Activated T-cell treated with anti-CD3 and anti-CD28 coated beads, Interleukin-2, amount 50 U/mL, for 24 hours (primary cell): ENCODE results near the gene MMP2.

Source experiments
- DNase-seq: peaks from one replicate; pipeline ENCODE4 v3.0.0-alpha.2; 2020
- H3K27ac Mint-ChIP-seq: 2 replicates; pipeline ENCODE4 v1.8.0; 2020; ENCODE audit warnings: mild to moderate bottlenecking, mixed read lengths
- H3K27me3 Mint-ChIP-seq: 2 replicates; pipeline ENCODE4 v1.8.0; 2020; ENCODE audit warnings: mixed read lengths
- H3K36me3 Mint-ChIP-seq: 2 replicates; pipeline ENCODE4 v1.8.0; 2020; ENCODE audit warnings: low read depth, mixed read lengths
- H3K4me1 Mint-ChIP-seq: 2 replicates; pipeline ENCODE4 v1.8.0; 2020; ENCODE audit warnings: low read depth, mixed read lengths
- H3K4me3 Mint-ChIP-seq: 2 replicates; pipeline ENCODE4 v1.8.0; 2020; ENCODE audit warnings: mild to moderate bottlenecking, moderate library complexity, mixed read lengths
- H3K9me3 Mint-ChIP-seq: 2 replicates; pipeline ENCODE4 v1.8.0; 2020; ENCODE audit warnings: mixed read lengths

The MMP2 gene

DNA sequence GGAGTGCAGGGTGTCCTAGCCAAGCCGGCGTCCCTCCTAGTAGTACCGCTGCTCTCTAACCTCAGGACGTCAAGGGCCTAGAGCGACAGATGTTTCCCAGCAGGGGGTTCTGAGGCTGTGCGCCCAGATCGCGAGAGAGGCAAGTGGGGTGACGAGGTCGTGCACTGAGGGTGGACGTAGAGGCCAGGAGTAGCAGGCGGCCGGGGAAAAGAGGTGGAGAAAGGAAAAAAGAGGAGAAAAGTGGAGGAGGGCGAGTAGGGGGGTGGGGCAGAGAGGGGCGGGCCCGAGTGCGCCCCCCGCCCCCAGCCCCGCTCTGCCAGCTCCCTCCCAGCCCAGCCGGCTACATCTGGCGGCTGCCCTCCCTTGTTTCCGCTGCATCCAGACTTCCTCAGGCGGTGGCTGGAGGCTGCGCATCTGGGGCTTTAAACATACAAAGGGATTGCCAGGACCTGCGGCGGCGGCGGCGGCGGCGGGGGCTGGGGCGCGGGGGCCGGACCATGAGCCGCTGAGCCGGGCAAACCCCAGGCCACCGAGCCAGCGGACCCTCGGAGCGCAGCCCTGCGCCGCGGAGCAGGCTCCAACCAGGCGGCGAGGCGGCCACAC, at the start of gene MMP2:
Gene MMP2 (plus strand): TSS at position 372 of the 603 bp plus-strand sequence. CDS start 282 bp downstream, outside the sequence.
- Mint-ChIP-seq H3K4me1 (no peaks in the 10 kb centered on the region), H3K4me3 (no peak within 1 kb of the TSS), H3K27me3 (peaks cover 57% of the 10 kb centered on the region), H3K27ac (no peak within 1 kb of the TSS), H3K9me3 (no peaks in the 10 kb centered on the region), H3K36me3 (no peaks in the 10 kb centered on the region)
- no peak for DNase-seq

DNA sequence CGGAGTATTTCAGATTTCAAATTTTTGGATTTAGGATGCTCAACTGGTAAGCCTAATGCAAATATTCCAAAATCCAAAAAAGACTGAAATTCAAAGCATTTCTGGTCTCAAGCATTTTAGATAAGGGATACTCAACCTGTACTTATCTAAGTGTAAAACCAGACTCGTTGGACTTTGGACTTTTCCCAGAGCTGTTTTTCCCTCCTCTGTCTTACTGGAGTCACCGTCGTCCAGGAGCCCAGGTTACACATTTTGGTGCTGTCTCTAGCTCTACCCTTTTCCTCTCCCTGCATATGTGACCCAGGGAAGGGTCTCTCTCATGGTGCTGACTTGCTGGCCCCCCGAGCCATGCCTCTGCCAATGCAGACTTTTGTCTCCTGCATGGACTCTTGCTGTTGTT, 46.0 kb upstream of the MMP2 start:
- H3K4me3 Mint-ChIP-seq, result no peak overlapping the region
- H3K27me3 Mint-ChIP-seq, result peaks cover 25% of the 10 kb centered on the region
- DNase-seq, result no peak
- H3K4me1 Mint-ChIP-seq, result peaks cover 2% of the 10 kb centered on the region
- H3K27ac Mint-ChIP-seq, result no peak overlapping the region
- no peaks in the 10 kb centered on the region for H3K9me3 Mint-ChIP-seq
- H3K36me3 Mint-ChIP-seq, result no peaks in the 10 kb centered on the region

DNA sequence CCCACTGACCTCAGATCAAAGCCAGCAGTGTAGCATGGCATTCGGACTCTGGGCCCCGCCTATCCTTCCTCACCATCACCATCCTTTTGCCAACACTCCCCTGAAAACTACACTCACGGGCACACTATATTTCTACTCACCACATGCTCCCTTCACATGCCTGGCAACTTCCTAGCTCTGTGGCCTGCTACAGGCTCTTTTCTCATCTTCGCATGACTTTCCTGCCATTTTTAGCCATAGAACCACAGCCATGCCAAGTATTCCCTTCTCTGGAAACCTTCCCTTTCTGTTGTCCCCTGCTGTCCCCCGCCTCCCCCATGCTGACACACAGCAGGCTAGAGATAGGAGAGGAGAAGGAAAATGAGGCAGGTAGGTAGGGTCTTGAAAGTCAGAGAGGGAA, 45.5 kb upstream of the MMP2 start:
- no peaks in the 10 kb centered on the region for H3K36me3 Mint-ChIP-seq
- H3K27ac Mint-ChIP-seq, result no peak overlapping the region
- no peaks in the 10 kb centered on the region for H3K9me3 Mint-ChIP-seq
- DNase-seq, result no peak
- H3K27me3 Mint-ChIP-seq, result peaks cover 25% of the 10 kb centered on the region
- H3K4me3 Mint-ChIP-seq, result no peak overlapping the region
- H3K4me1 Mint-ChIP-seq, result peaks cover 2% of the 10 kb centered on the region

DNA sequence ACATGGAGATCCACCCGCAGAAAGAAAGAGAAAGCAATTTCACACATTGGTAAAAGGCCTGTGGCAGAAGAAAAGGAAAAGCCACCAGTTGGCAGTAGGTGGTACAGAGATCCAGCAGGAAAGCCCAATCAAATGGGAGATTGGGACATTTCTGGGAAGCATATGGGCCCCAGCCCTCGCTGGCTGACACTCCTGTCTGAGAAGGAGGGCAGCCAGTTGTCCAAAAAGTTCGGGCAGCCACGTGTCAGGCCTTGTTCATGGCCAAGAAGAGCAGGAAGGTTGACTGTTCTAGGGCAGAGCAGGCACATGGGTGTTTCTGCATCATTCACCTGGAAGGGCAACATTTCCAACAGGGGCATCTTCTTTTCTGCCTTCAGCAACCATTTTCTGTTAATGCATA, 45.0 kb upstream of the MMP2 start:
- H3K27ac Mint-ChIP-seq, result no peak overlapping the region
- H3K9me3 Mint-ChIP-seq, result no peaks in the 10 kb centered on the region
- peaks cover 25% of the 10 kb centered on the region for H3K27me3 Mint-ChIP-seq
- peaks cover 2% of the 10 kb centered on the region for H3K4me1 Mint-ChIP-seq
- no peak overlapping the region for H3K4me3 Mint-ChIP-seq
- DNase-seq, result no peak
- no peaks in the 10 kb centered on the region for H3K36me3 Mint-ChIP-seq

DNA sequence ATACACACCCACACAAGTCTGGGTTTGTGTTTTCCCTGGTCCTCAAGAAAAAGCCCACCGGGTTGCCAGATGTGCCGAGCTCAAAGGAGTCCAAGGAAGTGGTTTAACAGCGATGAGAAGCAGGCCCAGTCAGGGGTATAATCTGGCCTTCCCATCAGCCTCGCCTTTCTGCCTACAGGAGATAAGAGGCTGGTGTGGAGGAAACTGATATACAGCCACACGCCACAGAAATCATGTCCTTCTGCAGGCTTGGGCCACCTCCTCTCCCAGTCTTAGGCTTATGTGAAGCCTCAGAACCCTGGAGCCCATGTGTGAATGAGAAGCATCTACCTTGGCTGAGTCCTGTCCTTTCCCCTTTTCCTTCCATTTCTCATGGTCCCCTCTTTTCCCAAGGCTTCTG, 43.6 kb upstream of the MMP2 start:
- Mint-ChIP-seq H3K27ac (no peak overlapping the region), H3K36me3 (no peaks in the 10 kb centered on the region), H3K9me3 (no peaks in the 10 kb centered on the region), H3K27me3 (peaks cover 25% of the 10 kb centered on the region), H3K4me1 (peaks cover 2% of the 10 kb centered on the region), H3K4me3 (no peak overlapping the region)
- no peak for DNase-seq

DNA sequence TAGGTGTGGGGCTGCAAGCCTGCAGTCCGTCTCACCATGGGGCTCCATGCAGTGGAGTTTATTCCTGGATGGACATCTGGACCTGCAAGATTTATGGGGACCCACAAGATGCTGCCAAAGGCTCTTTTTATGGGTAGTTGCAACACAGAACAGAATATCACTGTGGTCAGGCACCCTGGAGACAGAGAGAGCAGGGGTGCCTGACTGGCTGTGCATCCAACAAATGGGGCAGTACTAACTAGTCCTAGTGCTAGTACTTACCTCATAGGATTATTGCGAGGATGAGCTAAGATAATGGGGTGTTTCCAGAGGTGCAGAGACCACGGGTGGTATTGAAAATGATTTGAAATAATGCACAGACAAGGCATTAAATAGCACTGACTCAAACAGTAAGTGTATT, 42.4 kb upstream of the MMP2 start:
- no peaks in the 10 kb centered on the region for H3K9me3 Mint-ChIP-seq
- no peaks in the 10 kb centered on the region for H3K36me3 Mint-ChIP-seq
- H3K4me3 Mint-ChIP-seq, result no peak overlapping the region
- DNase-seq, result no peak
- peaks cover 2% of the 10 kb centered on the region for H3K4me1 Mint-ChIP-seq
- H3K27me3 Mint-ChIP-seq, result peaks cover 25% of the 10 kb centered on the region
- H3K27ac Mint-ChIP-seq, result no peak overlapping the region

DNA sequence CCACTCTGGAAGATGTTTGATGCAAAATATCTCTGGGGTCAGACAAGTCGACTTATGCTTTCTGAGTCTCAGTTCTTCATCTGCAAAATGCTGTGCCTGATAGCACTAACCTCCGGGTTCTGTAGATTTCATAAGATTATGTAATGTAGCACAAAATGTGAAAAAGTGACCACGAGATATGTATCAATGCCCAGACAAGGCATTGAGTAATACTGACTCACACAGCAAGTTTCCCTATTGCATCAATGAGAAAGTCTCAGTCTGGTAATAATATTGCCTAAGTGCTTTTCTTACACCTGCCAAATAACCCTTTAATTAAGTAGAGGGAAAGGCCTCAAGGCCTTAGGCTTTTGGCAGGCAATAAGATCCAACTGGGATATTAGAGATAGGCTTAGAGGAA, 41.4 kb upstream of the MMP2 start:
- no peak overlapping the region for H3K27ac Mint-ChIP-seq
- no peaks in the 10 kb centered on the region for H3K36me3 Mint-ChIP-seq
- peaks cover 2% of the 10 kb centered on the region for H3K4me1 Mint-ChIP-seq
- H3K27me3 Mint-ChIP-seq, result peaks cover 25% of the 10 kb centered on the region
- H3K4me3 Mint-ChIP-seq, result no peak overlapping the region
- no peak for DNase-seq
- no peaks in the 10 kb centered on the region for H3K9me3 Mint-ChIP-seq

DNA sequence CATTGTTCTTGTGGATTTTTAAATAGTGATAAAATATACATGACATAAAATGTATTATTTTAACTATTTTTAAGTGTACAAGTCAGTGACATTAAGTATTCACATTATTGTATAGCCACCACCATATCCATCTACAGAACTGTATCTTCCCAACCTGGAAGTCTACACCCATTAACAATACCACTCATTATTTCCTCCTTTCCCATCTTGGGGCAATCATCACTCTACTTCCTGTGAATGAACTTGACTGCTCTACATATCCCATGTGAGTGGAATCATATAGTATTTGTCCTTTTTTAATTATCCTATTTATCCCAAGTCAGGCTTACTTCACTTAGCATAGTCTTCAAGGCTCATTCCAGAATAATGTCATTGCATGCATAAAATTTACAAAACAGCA, 40.7 kb upstream of the MMP2 start:
- Mint-ChIP-seq H3K36me3 (no peaks in the 10 kb centered on the region), H3K27me3 (peaks cover 26% of the 10 kb centered on the region), H3K4me3 (no peak overlapping the region), H3K4me1 (peaks cover 2% of the 10 kb centered on the region), H3K9me3 (no peaks in the 10 kb centered on the region), H3K27ac (no peak overlapping the region)
- DNase-seq, result no peak

DNA sequence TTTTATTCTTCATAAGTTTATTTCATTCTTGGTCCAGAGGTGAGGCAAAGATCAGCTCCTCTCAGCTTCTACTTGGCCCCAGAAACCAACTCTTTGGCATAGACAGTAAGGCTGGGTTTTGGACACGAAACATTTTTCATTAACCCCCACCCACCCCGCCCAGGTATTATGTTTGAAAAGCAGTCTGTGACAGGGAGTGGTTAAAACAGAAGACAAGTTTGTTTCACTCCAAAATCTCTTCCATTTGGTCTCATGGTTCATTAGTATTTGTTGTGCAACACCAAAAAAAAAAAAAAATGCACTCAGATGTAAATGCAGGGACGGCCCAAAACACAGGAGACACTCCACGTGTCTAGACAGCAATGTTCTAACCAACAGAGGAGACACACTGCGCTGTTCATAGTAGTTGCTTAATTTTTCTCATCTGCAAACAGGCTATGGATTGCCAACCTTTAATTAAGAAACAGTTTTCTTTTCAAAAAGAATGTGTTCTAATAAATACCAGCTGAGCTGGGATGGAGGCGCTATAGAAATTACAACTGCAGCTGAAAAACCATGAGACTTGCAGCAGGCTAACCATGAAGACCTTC, 39.8 kb upstream of the MMP2 start:
- H3K27me3 Mint-ChIP-seq, result peaks cover 24% of the 10 kb centered on the region
- H3K4me3 Mint-ChIP-seq, result no peak overlapping the region
- H3K36me3 Mint-ChIP-seq, result no peaks in the 10 kb centered on the region
- H3K4me1 Mint-ChIP-seq, result peaks cover 5% of the 10 kb centered on the region
- H3K27ac Mint-ChIP-seq, result no peak overlapping the region
- no peaks in the 10 kb centered on the region for H3K9me3 Mint-ChIP-seq
- no peak for DNase-seq

DNA sequence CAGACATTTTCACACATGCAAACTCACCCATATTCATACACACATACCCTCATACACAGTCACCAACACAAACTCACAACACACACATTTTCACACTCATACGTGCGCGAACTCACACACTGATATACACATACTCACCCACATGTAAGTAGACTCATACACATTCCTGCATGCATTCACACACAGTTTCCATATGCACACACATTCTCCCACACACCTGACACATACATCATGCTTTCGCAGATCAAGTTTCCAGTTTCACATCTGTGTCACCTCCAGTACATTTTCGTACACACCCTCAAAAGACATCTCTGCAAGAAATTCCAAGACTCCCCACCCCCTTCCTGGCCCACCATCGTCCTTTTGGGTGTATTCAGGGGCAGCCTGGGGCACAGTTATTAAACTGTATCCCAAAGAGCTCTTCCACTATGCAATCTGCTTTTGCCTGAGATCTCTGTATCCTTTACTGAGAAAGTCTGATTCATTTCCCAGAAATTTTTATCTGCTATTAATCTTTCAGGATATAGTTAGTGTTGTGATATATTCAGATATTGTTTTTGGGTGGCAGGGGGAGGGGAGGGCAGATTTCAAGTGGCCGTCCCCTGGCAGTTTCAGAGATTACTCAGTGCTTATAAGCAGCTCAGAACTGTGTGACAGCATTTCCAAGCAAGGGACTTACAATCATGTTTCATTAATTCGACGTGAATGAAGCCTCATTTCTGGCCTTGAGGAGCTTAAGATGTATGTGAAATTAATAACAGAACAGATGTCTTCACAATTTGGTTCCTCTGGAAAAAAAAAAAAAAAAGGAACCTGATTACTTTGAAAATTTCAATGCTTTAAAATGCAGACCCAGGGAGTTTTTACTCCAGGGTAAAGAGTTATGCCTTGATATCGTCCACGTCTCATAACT, 35.3 kb upstream of the MMP2 start:
- H3K4me1 Mint-ChIP-seq, result peaks cover 3% of the 10 kb centered on the region
- no peaks in the 10 kb centered on the region for H3K9me3 Mint-ChIP-seq
- peaks cover 9% of the 10 kb centered on the region for H3K27me3 Mint-ChIP-seq
- H3K4me3 Mint-ChIP-seq, result no peak overlapping the region
- no peak for DNase-seq
- H3K27ac Mint-ChIP-seq, result no peak overlapping the region
- no peaks in the 10 kb centered on the region for H3K36me3 Mint-ChIP-seq

DNA sequence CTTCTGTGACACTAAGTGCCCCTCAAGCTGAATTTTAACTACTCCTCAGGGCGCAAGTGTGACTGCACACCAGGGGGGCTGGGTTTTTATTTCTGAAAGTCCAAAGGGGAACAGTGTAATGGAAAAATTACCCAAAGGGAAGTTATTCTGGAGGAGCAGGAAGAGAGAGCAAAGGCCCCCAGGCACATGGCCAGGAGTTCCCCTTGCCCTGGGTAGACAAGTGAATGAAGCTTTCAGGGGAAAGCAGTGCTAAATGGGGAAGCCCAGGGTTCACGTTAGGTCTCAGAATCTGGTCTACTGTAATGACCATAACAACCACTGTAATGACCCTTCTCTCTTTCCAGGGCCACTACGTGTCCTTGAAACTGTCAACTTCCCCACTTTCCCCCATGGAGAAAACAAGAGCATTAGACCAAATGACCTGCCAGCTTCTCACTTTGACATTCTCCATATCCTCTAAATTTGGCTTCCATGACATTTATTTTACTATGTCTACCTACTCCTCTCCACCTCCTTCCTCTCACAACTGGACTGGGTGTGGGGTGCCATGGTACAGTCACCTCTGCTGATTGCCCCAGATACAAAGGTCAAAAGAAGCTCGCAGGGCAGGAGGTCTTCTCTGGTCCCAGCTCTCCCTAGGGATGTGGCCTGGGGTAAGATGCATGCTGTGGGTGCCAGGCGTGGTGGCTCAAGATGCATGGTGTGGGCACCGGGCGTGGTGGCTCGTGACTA, 34.1 kb upstream of the MMP2 start:
- DNase-seq, result no peak

DNA sequence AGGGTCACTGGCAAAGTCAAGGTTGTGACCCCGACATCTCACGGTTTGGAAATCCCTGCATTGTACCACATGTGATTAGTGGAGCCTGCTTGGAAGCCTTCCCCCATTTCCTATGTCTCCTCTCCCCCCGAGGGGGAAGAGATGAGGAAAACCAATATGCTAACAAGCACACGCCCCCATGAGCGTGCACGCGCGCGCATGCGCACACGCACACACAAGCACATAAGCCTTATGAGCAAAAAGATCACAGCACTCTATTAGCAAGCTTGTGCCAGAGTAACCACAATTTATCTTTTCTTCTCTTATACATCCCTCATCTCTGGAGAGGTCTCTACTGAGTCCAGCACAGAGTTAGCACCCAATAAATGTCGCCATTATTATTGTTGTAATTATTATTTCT, 31.8 kb upstream of the MMP2 start:
- Mint-ChIP-seq H3K4me3 (no peak overlapping the region), H3K27me3 (peaks cover 9% of the 10 kb centered on the region), H3K36me3 (no peaks in the 10 kb centered on the region), H3K27ac (no peak overlapping the region), H3K9me3 (no peaks in the 10 kb centered on the region), H3K4me1 (peaks cover 3% of the 10 kb centered on the region)
- no peak for DNase-seq

More for the DNA sequence above, 34.1 kb upstream of the MMP2 start:
- H3K4me1 Mint-ChIP-seq, result peaks cover 3% of the 10 kb centered on the region
- no peaks in the 10 kb centered on the region for H3K9me3 Mint-ChIP-seq
- H3K27me3 Mint-ChIP-seq, result peaks cover 9% of the 10 kb centered on the region
- no peak overlapping the region for H3K27ac Mint-ChIP-seq
- no peaks in the 10 kb centered on the region for H3K36me3 Mint-ChIP-seq
- H3K4me3 Mint-ChIP-seq, result no peak overlapping the region

DNA sequence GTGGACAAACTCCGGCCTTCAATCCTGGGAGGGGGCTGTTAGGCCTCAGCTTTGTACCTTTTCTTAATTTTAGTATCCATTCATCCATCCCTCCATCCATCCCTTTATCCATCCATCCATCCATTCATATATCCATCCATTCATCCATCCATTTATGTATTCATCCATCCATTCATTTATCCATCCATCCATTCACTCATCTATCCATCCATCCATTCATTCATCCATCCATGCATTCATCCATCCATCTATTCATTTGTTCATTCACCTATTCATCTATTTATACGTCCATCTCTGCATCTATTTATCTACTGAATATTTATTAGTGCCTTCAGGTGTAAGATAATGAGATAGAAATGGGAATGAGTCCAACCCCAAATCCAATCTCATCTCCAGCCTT, 26.0 kb upstream of the MMP2 start:
- Mint-ChIP-seq H3K27ac (no peak overlapping the region), H3K4me1 (no peaks in the 10 kb centered on the region), H3K4me3 (no peak overlapping the region), H3K27me3 (no peaks in the 10 kb centered on the region), H3K9me3 (no peaks in the 10 kb centered on the region), H3K36me3 (no peaks in the 10 kb centered on the region)
- no peak for DNase-seq

DNA sequence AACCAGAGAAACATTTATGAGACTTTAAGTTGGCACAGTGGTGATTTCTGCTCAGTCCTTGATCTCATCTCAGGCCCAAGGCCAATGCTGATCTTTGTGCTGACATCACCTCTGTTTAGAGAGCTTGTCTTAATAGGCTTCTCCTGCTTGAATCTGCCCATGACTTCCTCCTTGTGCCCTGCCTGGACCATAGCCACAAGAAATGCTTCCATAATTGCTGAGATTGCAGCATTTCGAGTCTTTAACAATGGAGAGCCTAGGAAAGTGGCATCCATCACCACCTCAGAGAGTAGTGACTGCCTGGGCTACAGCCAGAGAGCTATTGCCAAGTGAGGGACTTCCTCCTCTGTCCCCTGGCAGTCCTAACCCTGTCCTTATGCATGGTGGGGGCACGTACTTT, 25.1 kb upstream of the MMP2 start:
- Mint-ChIP-seq H3K27me3 (peaks cover 2% of the 10 kb centered on the region), H3K4me1 (no peaks in the 10 kb centered on the region), H3K9me3 (no peaks in the 10 kb centered on the region), H3K36me3 (no peaks in the 10 kb centered on the region), H3K27ac (no peak overlapping the region), H3K4me3 (no peak overlapping the region)
- no peak for DNase-seq
